Kidney epithelial cell (primary cell): ENCODE data around the gene PDE4B. TPM values are rescaled to one million over a fixed set of nuclear protein-coding genes. Genes with fewer than 3 reads are reported as not detected.

Experiments used
- DNase-seq: peaks from one replicate; pipeline ENCODE4 v3.0.0-alpha.2; 2010; ENCODE audit warnings: low read depth
- H3K27me3 ChIP-seq: 2 replicates; pipeline ENCODE4 v1.6.0; 2011; ENCODE audit warnings: low read length; ENCODE audit not compliant: control insufficient read depth, insufficient read depth
- H3K36me3 ChIP-seq: 2 replicates; pipeline ENCODE4 v1.5.1; 2011; ENCODE audit warnings: low read length; ENCODE audit not compliant: control insufficient read depth, insufficient read depth
- H3K4me3 ChIP-seq: 2 replicates; pipeline ENCODE4 v1.5.1; 2011; ENCODE audit warnings: low read depth, mild to moderate bottlenecking, control low read depth, low read length
- CTCF ChIP-seq: IDR thresholded peaks from 2 replicates; pipeline ENCODE4 v1.5.1; 2011; ENCODE audit warnings: mild to moderate bottlenecking, moderate library complexity, low read length, control low read depth, inconsistent platforms; ENCODE audit not compliant: insufficient read depth, poor library complexity, severe bottlenecking
- total RNA-seq: library from RNA; depleted of rRNA; stranded (reverse); fragments of >200 nt; gene quantifications from 2 replicates; pipeline ENCODE4 v1.2.3, GENCODE V29; 2015

Gene PDE4B
- total RNA-seq, 1 donor from 2014 or later, result 0.33 TPM

GRCh38 chr1:65992831-65993271, 200.2 kb downstream of the PDE4B start:
- no peak overlapping the region for H3K4me3 ChIP-seq
- DNase-seq, result no peak
- TF ChIP-seq CTCF, result no peak
- no peaks in the 10 kb centered on the region for H3K36me3 ChIP-seq
- no peaks in the 10 kb centered on the region for H3K27me3 ChIP-seq

GRCh38 chr1:65994223-65994622, 201.5 kb downstream of the PDE4B start:
- Histone ChIP-seq H3K36me3 (no peaks in the 10 kb centered on the region), H3K4me3 (no peak overlapping the region), H3K27me3 (no peaks in the 10 kb centered on the region)
- TF ChIP-seq CTCF, result no peak
- DNase-seq, result no peak

- TF ChIP-seq CTCF, result no peak
- Histone ChIP-seq H3K36me3 (no peaks in the 10 kb centered on the region), H3K4me3 (no peak overlapping the region), H3K27me3 (no peaks in the 10 kb centered on the region)
- no peak for DNase-seq
These were observed 202.6 kb downstream of the PDE4B start for GRCh38 chr1:65995336-65995735.

- Histone ChIP-seq H3K4me3 (no peak overlapping the region), H3K36me3 (no peaks in the 10 kb centered on the region), H3K27me3 (no peaks in the 10 kb centered on the region)
- no peak for DNase-seq
- TF ChIP-seq CTCF, result no peak
These were observed 203.2 kb downstream of the PDE4B start for GRCh38 chr1:65995928-65996327.

GRCh38 chr1:65997693-65998092, 205.0 kb downstream of the PDE4B start:
- no peak for DNase-seq
- no peaks in the 10 kb centered on the region for H3K27me3 ChIP-seq
- TF ChIP-seq CTCF, result no peak
- H3K4me3 ChIP-seq, result no peak overlapping the region
- no peaks in the 10 kb centered on the region for H3K36me3 ChIP-seq

- no peak overlapping the region for H3K4me3 ChIP-seq
- DNase-seq, result no peak
- TF ChIP-seq CTCF, result no peak
- no peaks in the 10 kb centered on the region for H3K36me3 ChIP-seq
- H3K27me3 ChIP-seq, result no peaks in the 10 kb centered on the region
These were observed 206.3 kb downstream of the PDE4B start for GRCh38 chr1:65998763-65999583.
